HepG2 (cell line): ENCODE measurements around the gene PHF13. TPM values are rescaled to one million over a fixed set of nuclear protein-coding genes. Genes with fewer than 3 reads are reported as not detected.

Source experiments
- AKAP8 ChIP-seq: sonication (generic); formaldehyde crosslinking; IDR thresholded peaks from 2 replicates; pipeline ENCODE4 v1.5.1; 2020; ENCODE audit warnings: mild to moderate bottlenecking, missing genetic modification reagents
- ARID3A ChIP-seq: IDR thresholded peaks from 2 replicates; pipeline ENCODE4 v1.6.1; 2012; ENCODE audit warnings: low read depth, low read length, improper control_type of control experiment
- ASH2L ChIP-seq: fragments of 300-600, 200-600 bp; sonication (generic); IDR thresholded peaks from 2 replicates; pipeline ENCODE4 v1.7.0; 2017; ENCODE audit warnings: low read depth, mild to moderate bottlenecking, moderate library complexity, mixed read lengths, low read length; ENCODE audit not compliant: insufficient read length
- ELF4 ChIP-seq: sonication (generic); formaldehyde crosslinking; IDR thresholded peaks from 2 replicates; pipeline ENCODE4 v1.5.0; 2020; ENCODE audit warnings: missing genetic modification reagents, mild to moderate bottlenecking, moderate library complexity, borderline replicate concordance
- FOXA1 ChIP-seq, 2 experiments: fragments of 450-650 bp in 1 of 2; sonication (generic) in 1 of 2; formaldehyde crosslinking in 1 of 2; IDR thresholded peaks; 2 replicates each; pipeline versions ENCODE4 v1.4.0 to v1.6.1; 2016 to 2020; ENCODE audit warnings: missing genetic modification reagents in 1 of 2
- FOXJ3 ChIP-seq: sonication (generic); formaldehyde crosslinking; IDR thresholded peaks from 2 replicates; pipeline ENCODE4 v1.4.0; 2020; ENCODE audit warnings: missing genetic modification reagents, mild to moderate bottlenecking, borderline replicate concordance
- HNF1B ChIP-seq: sonication (generic); formaldehyde crosslinking; IDR thresholded peaks from 2 replicates; pipeline ENCODE4 v1.5.1; 2020; ENCODE audit warnings: mild to moderate bottlenecking, moderate library complexity, missing genetic modification reagents
- JDP2 ChIP-seq: sonication (generic); formaldehyde crosslinking; IDR thresholded peaks from 2 replicates; pipeline ENCODE4 v1.8.1; 2022; ENCODE audit warnings: missing genetic modification reagents, borderline replicate concordance
- MTF1 ChIP-seq: sonication (generic); formaldehyde crosslinking; IDR thresholded peaks from 2 replicates; pipeline ENCODE4 v1.5.0; 2020; ENCODE audit warnings: missing genetic modification reagents
- REPIN1 ChIP-seq: sonication (generic); formaldehyde crosslinking; IDR thresholded peaks from 2 replicates; pipeline ENCODE4 v1.8.0; 2022; ENCODE audit warnings: missing genetic modification reagents, low read depth, mild to moderate bottlenecking, borderline replicate concordance
- YY1 ChIP-seq: IDR thresholded peaks from 2 replicates; pipeline ENCODE4 v1.6.1; 2011; ENCODE audit warnings: low read length, low read depth, moderate library complexity, mild to moderate bottlenecking; ENCODE audit not compliant: insufficient read depth, insufficient replicate concordance
- ZNF124 ChIP-seq: sonication (generic); formaldehyde crosslinking; IDR thresholded peaks from 2 replicates; pipeline ENCODE4 v1.4.0; 2020; ENCODE audit warnings: missing genetic modification reagents
- ZNF431 ChIP-seq: sonication (generic); formaldehyde crosslinking; IDR thresholded peaks from 2 replicates; pipeline ENCODE4 v1.9.0; 2022; ENCODE audit warnings: missing genetic modification reagents, low read depth, mild to moderate bottlenecking, borderline replicate concordance
- ZNF768 ChIP-seq: sonication (generic); formaldehyde crosslinking; IDR thresholded peaks from 2 replicates; pipeline ENCODE4 v1.4.0; 2020; ENCODE audit warnings: missing genetic modification reagents
- ZNF816 ChIP-seq: sonication (generic); formaldehyde crosslinking; IDR thresholded peaks from 2 replicates; pipeline ENCODE4 v1.8.0; 2022; ENCODE audit warnings: missing genetic modification reagents, mild to moderate bottlenecking, borderline replicate concordance
- polyA plus RNA-seq, 8 experiments: library from polyadenylated mRNA; depleted of rRNA in 3 of 8; stranded (reverse) in 7 of 8; unstranded in 1 of 8; fragments of >200 nt; fragmentation: Illumina TruSeq in 4 of 8; extraction: Trizol in 4 of 8; gene quantifications; 2 replicates each; pipeline versions ENCODE4 v1.2.1 to v1.2.3, GENCODE V29; 2011 to 2016; ENCODE audit warnings: low read depth in 4 of 8, missing spikeins in 1 of 8, mixed read lengths in 1 of 8; ENCODE audit not compliant: insufficient read depth in 1 of 8
- total RNA-seq, 5 experiments: library from RNA; depleted of rRNA; stranded (reverse); fragments of >200 nt; fragmentation: Illumina TruSeq; extraction: Trizol; gene quantifications; 2 replicates each; pipeline ENCODE4 v1.2.3, GENCODE V29; 2016; ENCODE audit warnings: low read depth in 1 of 5
- TF ChIP-seq, protein P1 (sequence below): sonication (generic); formaldehyde crosslinking; IDR thresholded peaks from 2 replicates; pipeline ENCODE4 v1.4.0; 2020; ENCODE audit warnings: mild to moderate bottlenecking, missing genetic modification reagents, borderline replicate concordance
- TF ChIP-seq, protein P2 (sequence below): sonication (generic); formaldehyde crosslinking; IDR thresholded peaks from 2 replicates; pipeline ENCODE4 v1.4.0; 2020; ENCODE audit warnings: missing genetic modification reagents
- TF ChIP-seq, protein P3 (sequence below): sonication (generic); formaldehyde crosslinking; IDR thresholded peaks from 2 replicates; pipeline ENCODE4 v1.8.0; 2022; ENCODE audit warnings: missing genetic modification reagents, mild to moderate bottlenecking, moderate library complexity, borderline replicate concordance

Gene PHF13
- total and polyA plus RNA-seq, 2 of the 13 experiments (the other 11 are each of a cell fraction or from before 2014, with no cell fraction given) = 4.7 to 7.4 TPM

DNA sequence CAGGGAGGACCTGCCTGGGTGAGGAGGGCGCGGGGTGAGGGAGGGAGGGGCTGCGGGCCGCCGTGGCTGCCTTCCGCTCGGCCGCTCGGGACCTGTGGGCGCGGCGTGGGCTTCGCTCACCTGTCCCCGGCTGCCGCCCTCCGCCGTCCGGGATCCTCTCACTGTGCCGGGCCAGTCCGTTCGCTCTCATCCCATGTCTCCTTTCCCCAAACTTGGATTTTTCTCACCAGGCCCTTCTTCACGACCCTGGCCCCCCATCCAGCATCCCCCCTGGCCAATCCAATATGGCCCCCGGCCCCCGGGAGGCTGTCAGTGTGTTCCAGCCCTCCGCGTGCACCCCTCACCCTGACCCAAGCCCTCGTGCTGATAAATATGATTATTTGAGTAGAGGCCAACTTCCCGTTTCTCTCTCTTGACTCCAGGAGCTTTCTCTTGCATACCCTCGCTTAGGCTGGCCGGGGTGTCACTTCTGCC lies 33.4 kb upstream of the PHF13 start (continued):
- TF ChIP-seq ARID3A (no peak), FOXJ3 (CRISPR knock-in tag) (no peak), ASH2L (peak; percentile 1), YY1 (peak; percentile 69), FOXA1 (IDR thresholded peaks at IDR 0.05) (no peak), FOXA1 (CRISPR knock-in tag; IDR thresholded peaks at IDR 0.05) (no peak), REPIN1 (CRISPR knock-in tag) (peak; percentile 6; the same call in 1 of the 2 replicates), ZNF816 (0 out of 2 replicates have a peak, but pooled peaks have one; percentile 37), ZNF768 (CRISPR knock-in tag) (0 out of 2 replicates have a peak, but pooled peaks have one; percentile 11), JDP2 (CRISPR knock-in tag) (no peak), ELF4 (CRISPR knock-in tag) (no peak), ZNF431 (CRISPR knock-in tag) (no peak), HNF1B (CRISPR knock-in tag) (no peak), ZNF124 (CRISPR knock-in tag) (no peak), AKAP8 (CRISPR knock-in tag) (peak; percentile 50; the same call in 1 of the 2 replicates), MTF1 (CRISPR knock-in tag) (no peak)
- TF ChIP-seq, protein P1, sequence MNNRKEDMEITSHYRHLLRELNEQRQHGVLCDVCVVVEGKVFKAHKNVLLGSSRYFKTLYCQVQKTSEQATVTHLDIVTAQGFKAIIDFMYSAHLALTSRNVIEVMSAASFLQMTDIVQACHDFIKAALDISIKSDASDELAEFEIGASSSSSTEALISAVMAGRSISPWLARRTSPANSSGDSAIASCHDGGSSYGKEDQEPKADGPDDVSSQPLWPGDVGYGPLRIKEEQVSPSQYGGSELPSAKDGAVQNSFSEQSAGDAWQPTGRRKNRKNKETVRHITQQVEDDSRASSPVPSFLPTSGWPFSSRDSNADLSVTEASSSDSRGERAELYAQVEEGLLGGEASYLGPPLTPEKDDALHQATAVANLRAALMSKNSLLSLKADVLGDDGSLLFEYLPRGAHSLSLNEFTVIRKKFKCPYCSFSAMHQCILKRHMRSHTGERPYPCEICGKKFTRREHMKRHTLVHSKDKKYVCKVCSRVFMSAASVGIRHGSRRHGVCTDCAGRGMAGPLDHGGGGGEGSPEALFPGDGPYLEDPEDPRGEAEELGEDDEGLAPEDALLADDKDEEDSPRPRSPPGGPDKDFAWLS = no peak
- TF ChIP-seq, protein P2, sequence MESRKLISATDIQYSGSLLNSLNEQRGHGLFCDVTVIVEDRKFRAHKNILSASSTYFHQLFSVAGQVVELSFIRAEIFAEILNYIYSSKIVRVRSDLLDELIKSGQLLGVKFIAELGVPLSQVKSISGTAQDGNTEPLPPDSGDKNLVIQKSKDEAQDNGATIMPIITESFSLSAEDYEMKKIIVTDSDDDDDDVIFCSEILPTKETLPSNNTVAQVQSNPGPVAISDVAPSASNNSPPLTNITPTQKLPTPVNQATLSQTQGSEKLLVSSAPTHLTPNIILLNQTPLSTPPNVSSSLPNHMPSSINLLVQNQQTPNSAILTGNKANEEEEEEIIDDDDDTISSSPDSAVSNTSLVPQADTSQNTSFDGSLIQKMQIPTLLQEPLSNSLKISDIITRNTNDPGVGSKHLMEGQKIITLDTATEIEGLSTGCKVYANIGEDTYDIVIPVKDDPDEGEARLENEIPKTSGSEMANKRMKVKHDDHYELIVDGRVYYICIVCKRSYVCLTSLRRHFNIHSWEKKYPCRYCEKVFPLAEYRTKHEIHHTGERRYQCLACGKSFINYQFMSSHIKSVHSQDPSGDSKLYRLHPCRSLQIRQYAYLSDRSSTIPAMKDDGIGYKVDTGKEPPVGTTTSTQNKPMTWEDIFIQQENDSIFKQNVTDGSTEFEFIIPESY = no peak
- TF ChIP-seq, protein P3, sequence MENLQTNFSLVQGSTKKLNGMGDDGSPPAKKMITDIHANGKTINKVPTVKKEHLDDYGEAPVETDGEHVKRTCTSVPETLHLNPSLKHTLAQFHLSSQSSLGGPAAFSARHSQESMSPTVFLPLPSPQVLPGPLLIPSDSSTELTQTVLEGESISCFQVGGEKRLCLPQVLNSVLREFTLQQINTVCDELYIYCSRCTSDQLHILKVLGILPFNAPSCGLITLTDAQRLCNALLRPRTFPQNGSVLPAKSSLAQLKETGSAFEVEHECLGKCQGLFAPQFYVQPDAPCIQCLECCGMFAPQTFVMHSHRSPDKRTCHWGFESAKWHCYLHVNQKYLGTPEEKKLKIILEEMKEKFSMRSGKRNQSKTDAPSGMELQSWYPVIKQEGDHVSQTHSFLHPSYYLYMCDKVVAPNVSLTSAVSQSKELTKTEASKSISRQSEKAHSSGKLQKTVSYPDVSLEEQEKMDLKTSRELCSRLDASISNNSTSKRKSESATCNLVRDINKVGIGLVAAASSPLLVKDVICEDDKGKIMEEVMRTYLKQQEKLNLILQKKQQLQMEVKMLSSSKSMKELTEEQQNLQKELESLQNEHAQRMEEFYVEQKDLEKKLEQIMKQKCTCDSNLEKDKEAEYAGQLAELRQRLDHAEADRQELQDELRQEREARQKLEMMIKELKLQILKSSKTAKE (CRISPR knock-in tag) = no peak
